ENCODE measurements around the gene TXNRD1.
"Not testable (repeated sequence)": the region's sequence is repeated elsewhere in the genome, so short reads cannot be mapped to it uniquely, and the experiment has no call there.

Gene TXNRD1

DNA sequence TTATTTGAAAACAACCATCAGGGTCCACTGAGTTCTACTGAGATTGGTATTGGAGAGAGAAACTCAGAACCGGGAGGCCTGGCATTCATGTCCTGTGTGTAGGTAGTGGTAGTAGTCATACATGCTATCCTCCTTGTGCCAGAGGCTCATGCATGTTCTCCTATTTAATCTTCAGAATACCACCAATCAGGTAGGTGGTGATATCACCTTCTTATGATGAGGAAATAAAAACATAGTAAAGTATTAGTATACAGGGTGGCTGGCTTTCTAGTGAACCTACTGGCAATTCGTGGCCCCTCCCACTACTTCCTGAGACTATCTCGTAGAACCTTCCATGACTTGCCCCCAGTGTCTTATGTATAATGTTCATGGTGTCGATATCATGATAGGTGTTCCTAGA is 47.4 kb downstream of the TXNRD1 start:
- Histone ChIP-seq H3K4me3 (replicated peaks; ENCODE audit: insufficient read depth, low read length) (no peak overlapping the region), H3K27ac (replicated peaks) (peak overlapping the region; percentile 74), H3K27me3 (ENCODE audit: insufficient read depth, poor library complexity, severe bottlenecking) (no peaks in the 10 kb centered on the region)
- no peak for DNase-seq (ENCODE audit: low read depth in 1 of 2, low spot score in 1 of 2)
- no peak for TF ChIP-seq POLR2AphosphoS5 (IDR thresholded peaks at IDR 0.05; ENCODE audit: low read depth)
- no peak for TF ChIP-seq GABPA (IDR thresholded peaks at IDR 0.05; ENCODE audit: low read depth)
- TF ChIP-seq REST (IDR thresholded peaks at IDR 0.05; ENCODE audit: insufficient replicate concordance, low read depth) = no peak
- TF ChIP-seq, protein P1, sequence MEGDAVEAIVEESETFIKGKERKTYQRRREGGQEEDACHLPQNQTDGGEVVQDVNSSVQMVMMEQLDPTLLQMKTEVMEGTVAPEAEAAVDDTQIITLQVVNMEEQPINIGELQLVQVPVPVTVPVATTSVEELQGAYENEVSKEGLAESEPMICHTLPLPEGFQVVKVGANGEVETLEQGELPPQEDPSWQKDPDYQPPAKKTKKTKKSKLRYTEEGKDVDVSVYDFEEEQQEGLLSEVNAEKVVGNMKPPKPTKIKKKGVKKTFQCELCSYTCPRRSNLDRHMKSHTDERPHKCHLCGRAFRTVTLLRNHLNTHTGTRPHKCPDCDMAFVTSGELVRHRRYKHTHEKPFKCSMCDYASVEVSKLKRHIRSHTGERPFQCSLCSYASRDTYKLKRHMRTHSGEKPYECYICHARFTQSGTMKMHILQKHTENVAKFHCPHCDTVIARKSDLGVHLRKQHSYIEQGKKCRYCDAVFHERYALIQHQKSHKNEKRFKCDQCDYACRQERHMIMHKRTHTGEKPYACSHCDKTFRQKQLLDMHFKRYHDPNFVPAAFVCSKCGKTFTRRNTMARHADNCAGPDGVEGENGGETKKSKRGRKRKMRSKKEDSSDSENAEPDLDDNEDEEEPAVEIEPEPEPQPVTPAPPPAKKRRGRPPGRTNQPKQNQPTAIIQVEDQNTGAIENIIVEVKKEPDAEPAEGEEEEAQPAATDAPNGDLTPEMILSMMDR (IDR thresholded peaks at IDR 0.05; ENCODE audit: insufficient read depth, low read length) = no peak
- TF ChIP-seq SPI1 (IDR thresholded peaks at IDR 0.05; ENCODE audit: borderline replicate concordance, low read depth) = no peak

DNA sequence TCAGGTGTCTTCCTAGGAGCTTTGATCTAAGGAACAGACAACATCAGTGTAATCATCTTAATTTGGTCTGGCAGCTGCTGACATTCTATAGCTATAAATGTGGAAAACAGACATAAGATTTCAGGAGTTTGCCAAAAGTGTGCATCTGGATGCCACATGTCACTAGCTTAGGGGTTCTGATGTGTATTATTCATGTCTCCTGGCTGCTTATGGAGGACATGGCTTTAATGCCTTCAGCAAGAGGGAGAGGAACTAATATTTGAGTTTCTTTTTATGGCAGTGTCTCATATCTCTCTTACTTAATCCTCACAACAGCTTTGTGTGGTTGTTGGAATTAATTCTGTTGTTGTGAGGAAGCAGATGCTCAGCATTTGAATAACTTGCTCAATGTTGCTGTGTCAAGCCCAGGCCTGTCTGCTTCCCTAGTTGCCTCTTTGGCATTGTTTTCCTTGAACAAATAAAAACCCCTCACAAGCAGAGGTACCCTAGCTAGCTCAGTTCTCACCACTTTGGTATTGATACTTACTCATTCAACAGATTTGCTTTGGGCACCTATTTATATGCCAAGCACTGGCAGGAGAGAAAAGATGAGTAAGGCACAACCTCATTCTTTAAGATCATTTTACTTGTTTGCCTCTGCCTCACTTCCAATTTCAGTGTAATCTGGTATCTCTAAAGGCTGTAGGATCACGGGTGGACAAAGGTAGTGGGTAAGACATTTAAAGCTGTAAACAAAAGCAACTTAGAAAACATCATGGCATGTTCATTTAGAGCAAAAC is 48.2 kb downstream of the TXNRD1 start:
- no peak overlapping the region for H3K4me3 ChIP-seq (replicated peaks; ENCODE audit: insufficient read depth, low read length)
- peak in 1 of 2 experiments; percentile 62 for DNase-seq (ENCODE audit: low read depth in 1 of 2, low spot score in 1 of 2)
- peak overlapping the region; percentile 74 for H3K27ac ChIP-seq (replicated peaks)
- peak; percentile 62; the same call in 1 of the 2 replicates for TF ChIP-seq POLR2AphosphoS5 (IDR thresholded peaks at IDR 0.05; ENCODE audit: low read depth)
- TF ChIP-seq REST (IDR thresholded peaks at IDR 0.05; ENCODE audit: insufficient replicate concordance, low read depth) = no peak
- peak; percentile 47; the same call in 1 of the 2 replicates for TF ChIP-seq SPI1 (IDR thresholded peaks at IDR 0.05; ENCODE audit: borderline replicate concordance, low read depth)
- no peaks in the 10 kb centered on the region for H3K27me3 ChIP-seq (ENCODE audit: insufficient read depth, poor library complexity, severe bottlenecking)

- H3K27me3 ChIP-seq (ENCODE audit: insufficient read depth, poor library complexity, severe bottlenecking); H3K4me3 ChIP-seq (replicated peaks; ENCODE audit: insufficient read depth, low read length); H3K27ac ChIP-seq (replicated peaks); DNase-seq (ENCODE audit: low read depth in 1 of 2, low spot score in 1 of 2): not testable (repeated sequence)
Observed at GRCh38 chr12:104265436-104265835, 49.9 kb downstream of the TXNRD1 start.

DNA sequence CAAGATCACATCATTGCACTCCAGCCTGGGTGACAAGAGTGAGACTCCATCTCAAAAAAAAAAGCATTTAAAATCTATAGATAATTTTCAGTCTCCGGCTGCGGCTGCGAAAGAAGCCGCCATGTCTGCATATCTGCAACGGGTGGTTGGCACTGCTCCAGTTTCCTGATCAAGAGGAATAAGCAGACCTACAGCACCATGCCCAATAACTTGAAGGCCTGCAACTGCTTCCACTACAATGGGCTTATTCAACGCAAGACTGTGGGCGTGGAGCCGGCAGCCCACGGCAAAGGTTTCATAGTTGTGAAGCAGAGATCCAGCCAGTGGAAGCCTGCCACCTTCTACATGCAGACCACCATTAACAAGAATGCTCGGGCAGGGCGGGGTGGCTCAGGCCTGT is 57.4 kb downstream of the TXNRD1 start:
- Histone ChIP-seq H3K27ac (replicated peaks) (no peak overlapping the region), H3K27me3 (ENCODE audit: insufficient read depth, poor library complexity, severe bottlenecking) (no peaks in the 10 kb centered on the region), H3K4me3 (replicated peaks; ENCODE audit: insufficient read depth, low read length) (no peak overlapping the region)
- no peak for DNase-seq (ENCODE audit: low read depth in 1 of 2, low spot score in 1 of 2)
- TF ChIP-seq POLR2AphosphoS5 (IDR thresholded peaks at IDR 0.05; ENCODE audit: low read depth) (no peak), SPI1 (IDR thresholded peaks at IDR 0.05; ENCODE audit: borderline replicate concordance, low read depth) (no peak)
- TF ChIP-seq, protein P1 (IDR thresholded peaks at IDR 0.05; ENCODE audit: insufficient read depth, low read length) = no peak

GRCh38 chr12:104273503-104273902 is 57.9 kb downstream of the TXNRD1 start:
- Histone ChIP-seq H3K27ac (replicated peaks) (no peak overlapping the region), H3K4me3 (replicated peaks; ENCODE audit: insufficient read depth, low read length) (no peak overlapping the region), H3K27me3 (ENCODE audit: insufficient read depth, poor library complexity, severe bottlenecking) (no peaks in the 10 kb centered on the region)
- peak; percentile 35; the same call in 1 of the 2 replicates for TF ChIP-seq SPI1 (IDR thresholded peaks at IDR 0.05; ENCODE audit: borderline replicate concordance, low read depth)
- TF ChIP-seq, protein P1 (IDR thresholded peaks at IDR 0.05; ENCODE audit: insufficient read depth, low read length) = no peak
- no peak for TF ChIP-seq REST (IDR thresholded peaks at IDR 0.05; ENCODE audit: insufficient replicate concordance, low read depth)
- no peak for TF ChIP-seq POLR2AphosphoS5 (IDR thresholded peaks at IDR 0.05; ENCODE audit: low read depth)
- no peak for TF ChIP-seq GABPA (IDR thresholded peaks at IDR 0.05; ENCODE audit: low read depth)
- peak in 1 of 2 experiments; percentile 7 for DNase-seq (ENCODE audit: low read depth in 1 of 2, low spot score in 1 of 2)

Data from HL-60 (cell line).